ENCODE results near the gene IGF1R.

The IGF1R gene

GRCh38 chr15:98755781-98756180 is 107.4 kb downstream of the IGF1R start:
- DNase-seq = no peak

- no peak for DNase-seq
Measured at GRCh38 chr15:98758224-98758623, 109.9 kb downstream of the IGF1R start.

DNA sequence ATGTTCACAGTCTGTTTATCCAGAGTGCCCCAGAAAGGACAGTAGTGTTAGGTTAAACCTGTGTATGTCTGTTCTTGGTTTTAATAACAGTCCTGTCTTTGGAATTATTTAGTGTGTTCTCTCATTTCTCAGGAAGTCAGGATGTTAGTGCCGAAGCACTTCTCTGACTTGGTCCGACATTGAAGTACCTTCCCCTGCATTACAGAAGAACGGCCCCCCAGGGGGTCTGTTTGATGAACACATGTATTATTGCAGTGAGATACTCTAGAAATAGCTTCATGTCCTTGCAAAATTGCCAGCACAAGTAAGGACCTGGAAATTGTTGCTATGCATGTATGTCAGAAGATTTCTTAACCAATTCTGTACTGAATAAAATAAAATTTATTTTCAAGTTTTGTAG is 110.9 kb downstream of the IGF1R start:
- no peak for DNase-seq

DNA sequence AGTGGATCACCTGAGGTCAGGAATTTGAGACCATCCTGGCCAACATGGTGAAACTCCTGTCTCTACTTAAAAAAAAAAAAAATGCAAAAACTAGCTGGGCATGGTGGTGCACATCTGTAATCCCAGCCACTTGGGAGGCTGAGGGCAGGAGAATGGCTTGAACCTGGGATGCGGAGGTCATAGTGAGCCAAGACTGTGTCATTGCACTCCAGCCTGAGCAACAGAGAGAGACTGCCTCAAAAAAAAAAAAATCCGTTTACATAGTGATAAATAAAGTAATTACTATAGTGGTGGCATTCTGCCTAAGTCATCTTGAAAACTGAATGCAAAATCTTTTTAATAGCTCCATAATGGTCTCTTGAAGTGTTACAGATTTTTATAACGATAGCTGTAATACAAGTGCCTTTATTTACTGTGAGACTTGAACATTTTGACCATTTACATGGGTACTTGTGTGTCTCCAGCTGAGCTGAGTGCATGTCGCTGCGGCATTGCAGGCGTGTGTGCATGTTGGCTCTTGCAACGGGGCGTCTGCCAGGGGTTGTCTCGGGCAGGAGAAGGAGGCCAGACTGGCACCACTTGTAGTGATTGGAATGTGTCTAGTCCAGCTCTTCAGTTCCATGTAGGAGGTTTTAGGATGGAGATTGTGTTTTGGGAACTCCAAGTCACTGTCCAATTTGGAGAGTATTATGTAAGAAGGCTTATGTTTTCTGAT is 111.9 kb downstream of the IGF1R start:
- no peak for DNase-seq

DNA sequence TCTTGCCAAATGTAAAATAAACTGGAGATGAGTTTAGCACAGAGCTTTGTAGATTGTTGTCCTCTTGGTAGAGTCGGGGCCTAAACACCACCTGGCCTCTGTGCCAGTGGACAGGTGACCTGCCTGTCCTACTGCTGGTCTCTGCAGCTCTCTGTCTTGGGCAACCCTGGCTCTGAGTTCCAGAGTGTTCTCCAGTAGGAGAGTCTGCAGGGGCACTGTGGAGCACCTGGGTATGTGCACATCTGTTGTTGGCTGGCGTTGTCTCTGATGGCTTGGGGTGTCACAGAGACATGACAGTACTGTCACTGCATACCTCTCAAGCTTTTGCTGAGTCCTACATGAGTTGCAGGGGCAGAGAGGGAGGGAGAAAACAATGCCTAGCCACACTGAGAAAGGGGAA is 112.6 kb downstream of the IGF1R start:
- no peak for DNase-seq

- no peak for DNase-seq
Measured at GRCh38 chr15:98763179-98763578, 114.8 kb downstream of the IGF1R start.

GRCh38 chr15:98764291-98764690 is 116.0 kb downstream of the IGF1R start:
- no peak for DNase-seq

DNA sequence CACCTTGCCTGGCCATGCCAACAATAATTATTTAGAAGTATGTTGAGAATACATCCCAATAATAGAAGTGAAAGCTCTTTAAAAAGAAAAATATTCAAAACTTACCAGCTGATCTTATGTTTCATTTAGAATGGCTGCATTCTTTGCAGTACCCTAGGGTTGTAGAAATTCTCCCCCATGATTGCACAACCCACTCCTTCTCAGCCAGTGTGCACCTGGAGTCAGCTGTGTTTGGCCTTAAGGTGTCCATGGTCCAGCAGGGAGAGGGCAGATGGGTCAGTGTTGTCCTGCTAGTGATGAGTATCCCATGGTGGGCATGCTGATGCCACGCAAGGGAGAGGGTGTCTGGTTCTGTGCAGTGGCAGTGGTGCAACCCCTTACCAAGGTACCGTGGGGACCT is 117.3 kb downstream of the IGF1R start:
- DNase-seq = no peak

- DNase-seq = no peak
Measured at GRCh38 chr15:98767692-98768091, 119.4 kb downstream of the IGF1R start.

- DNase-seq = no peak
Measured at GRCh38 chr15:98769867-98770266, 121.5 kb downstream of the IGF1R start.

- no peak for DNase-seq
Measured at GRCh38 chr15:98770984-98771383, 122.6 kb downstream of the IGF1R start.

GRCh38 chr15:98771541-98771940 is 123.2 kb downstream of the IGF1R start:
- no peak for DNase-seq

- DNase-seq = no peak
Measured at GRCh38 chr15:98772895-98773294, 124.6 kb downstream of the IGF1R start.

- DNase-seq = no peak
Measured at GRCh38 chr15:98773616-98774015, 125.3 kb downstream of the IGF1R start.

DNA sequence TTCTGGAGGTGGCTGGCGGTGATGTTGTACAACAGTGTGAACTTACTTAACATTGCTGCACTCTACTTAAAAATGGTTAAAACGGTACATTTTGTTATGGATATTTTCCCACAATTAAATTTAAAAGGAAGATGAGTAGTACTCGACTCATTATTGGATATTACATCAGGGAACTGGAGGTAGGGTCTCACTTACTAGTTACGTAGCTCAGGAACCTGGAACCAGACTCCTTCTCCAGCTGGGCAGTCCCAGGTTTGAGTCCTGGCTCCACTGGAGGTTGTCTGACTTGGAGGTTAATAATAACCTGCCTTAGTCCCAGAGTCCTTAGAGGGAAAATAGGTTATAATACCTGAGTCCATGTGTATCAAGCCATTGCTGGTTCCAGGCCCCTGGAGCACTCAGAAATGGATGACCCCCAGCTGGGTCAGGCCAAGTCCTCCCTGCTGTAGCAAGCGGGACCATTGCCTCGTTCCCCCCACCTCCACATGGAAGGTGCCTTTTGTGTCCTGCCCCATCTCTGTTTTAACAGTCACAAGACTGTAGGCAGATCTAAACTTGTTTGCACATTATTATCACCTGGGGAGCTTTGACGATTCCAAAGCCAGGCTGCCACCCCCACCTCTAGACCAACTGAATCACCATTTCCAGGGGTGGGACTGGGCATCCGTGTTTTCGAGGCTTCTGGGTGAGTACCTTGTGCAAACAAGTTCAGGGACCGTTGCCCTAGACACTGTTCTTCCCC is 126.6 kb downstream of the IGF1R start:
- DNase-seq = no peak

DNA sequence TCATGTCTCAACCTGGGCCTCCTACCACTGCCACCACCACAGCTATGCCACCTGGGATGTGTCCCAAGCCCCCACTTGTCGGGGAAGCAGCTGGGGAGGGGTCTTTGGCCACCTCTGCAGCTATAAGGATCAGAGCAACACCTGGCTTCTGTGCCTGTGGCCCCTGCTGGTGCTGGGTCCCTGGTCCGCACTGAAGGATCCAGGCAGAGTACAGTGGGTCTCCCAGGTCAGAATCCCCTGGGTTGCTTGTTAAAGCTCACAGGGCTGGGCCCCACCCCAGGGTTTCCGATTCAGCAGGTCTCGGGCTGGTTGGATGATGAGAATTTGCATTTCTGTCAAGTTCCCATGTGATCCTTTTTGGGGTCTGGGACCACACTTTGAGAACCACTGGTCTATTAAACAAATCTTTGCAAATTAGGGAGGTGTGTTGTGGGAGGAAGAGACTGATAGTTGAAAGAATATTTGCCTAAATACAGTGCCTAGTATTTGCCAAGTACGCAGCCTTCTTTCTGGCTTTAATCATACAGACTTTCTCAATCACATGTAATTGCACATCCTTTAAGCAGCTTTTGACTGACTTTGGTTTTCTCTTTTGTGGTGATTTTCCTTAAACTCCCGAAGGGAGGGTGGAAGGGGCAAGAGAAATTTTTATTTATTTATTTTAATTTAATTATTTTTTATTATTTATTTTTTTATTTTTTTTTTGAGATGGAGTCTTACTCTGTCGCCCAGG is 127.3 kb downstream of the IGF1R start:
- DNase-seq = peak; percentile 93

DNA sequence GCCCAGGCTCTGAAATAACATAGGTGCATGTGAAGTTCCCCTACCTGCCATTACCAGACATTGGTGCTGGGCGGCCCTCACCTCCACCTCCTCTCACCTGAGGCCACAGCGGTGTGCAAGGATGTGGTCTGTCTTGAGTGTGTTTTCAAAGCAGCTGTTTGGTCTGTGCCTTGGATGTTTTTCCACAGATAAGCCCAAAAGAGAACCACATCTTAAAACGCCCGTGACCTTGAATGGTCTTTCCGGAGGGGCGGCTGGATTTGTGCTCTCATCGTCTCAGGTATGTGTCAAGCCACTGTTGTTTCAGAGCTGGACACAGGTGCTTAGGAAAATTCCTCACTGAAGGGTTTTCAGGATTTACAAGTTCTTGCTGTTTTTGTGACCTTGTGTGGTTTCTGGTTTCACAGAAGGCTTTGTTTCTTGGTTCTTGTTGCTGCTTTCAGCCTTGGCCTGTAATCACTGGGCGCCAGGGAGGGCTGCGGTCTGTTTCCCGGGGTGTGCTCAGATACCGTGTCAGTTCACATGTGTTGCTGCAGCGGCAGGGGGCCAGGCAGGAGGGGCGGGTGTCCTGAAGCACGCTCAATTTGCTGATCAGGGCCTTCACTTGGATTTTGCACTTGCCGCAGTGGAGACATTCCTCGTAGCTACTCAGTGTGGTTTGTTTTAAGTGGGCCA is 128.4 kb downstream of the IGF1R start:
- DNase-seq = peak; percentile 29

- DNase-seq = no peak
Measured at GRCh38 chr15:98777426-98777825, 129.1 kb downstream of the IGF1R start.

- DNase-seq = no peak
Measured at GRCh38 chr15:98778263-98778959, 130.1 kb downstream of the IGF1R start.

GRCh38 chr15:98778960-98779359 is 130.6 kb downstream of the IGF1R start:
- DNase-seq = no peak

- DNase-seq = peak; percentile 58
Measured at GRCh38 chr15:98779463-98780071, 131.2 kb downstream of the IGF1R start.

GRCh38 chr15:98781838-98782237 is 133.5 kb downstream of the IGF1R start:
- DNase-seq = no peak

Measured in NCI-H526 treated with DMSO at 0.1 percent for 48 hours (cell line).